Stomach smooth muscle (tissue), 2 donors: ENCODE measurements around the gene GPR101.
"Not testable (repeated sequence)": the region's sequence is repeated elsewhere in the genome, so short reads cannot be mapped to it uniquely, and the experiment has no call there.

Source experiments
- H3K27ac ChIP-seq: one replicate; pipeline ENCODE4 v1.7.0; 2013; ENCODE audit warnings: mild to moderate bottlenecking, low read length, inconsistent platforms
- H3K27me3 ChIP-seq, 2 donors: one replicate each; pipeline ENCODE4 v1.7.0; 2013; ENCODE audit warnings: low read length in 2 of 2; ENCODE audit not compliant: insufficient read depth in 2 of 2, control insufficient read depth in 1 of 2
- H3K36me3 ChIP-seq, 2 donors: one replicate each; pipeline ENCODE4 v1.7.0; 2013; ENCODE audit warnings: low read length in 2 of 2; ENCODE audit not compliant: control insufficient read depth in 2 of 2, insufficient read depth in 2 of 2
- H3K4me1 ChIP-seq: one replicate; pipeline ENCODE4 v1.7.0; 2013; ENCODE audit warnings: low read length; ENCODE audit not compliant: control insufficient read depth, insufficient read depth
- H3K4me3 ChIP-seq, 2 donors: one replicate each; pipeline ENCODE4 v1.7.0; 2013; ENCODE audit warnings: low read length in 2 of 2
- H3K9ac ChIP-seq, 2 donors: one replicate each; pipeline ENCODE4 v1.7.0; 2013; ENCODE audit warnings: low read length in 2 of 2, mild to moderate bottlenecking in 1 of 2
- H3K9me3 ChIP-seq, 2 donors: one replicate each; pipeline ENCODE4 v1.7.0; 2013; ENCODE audit warnings: low read length in 2 of 2; ENCODE audit not compliant: control insufficient read depth in 2 of 2
- donor health status: healthy.
- donor health status: Pancreatic carcinoma.

GPR101 gene

DNA sequence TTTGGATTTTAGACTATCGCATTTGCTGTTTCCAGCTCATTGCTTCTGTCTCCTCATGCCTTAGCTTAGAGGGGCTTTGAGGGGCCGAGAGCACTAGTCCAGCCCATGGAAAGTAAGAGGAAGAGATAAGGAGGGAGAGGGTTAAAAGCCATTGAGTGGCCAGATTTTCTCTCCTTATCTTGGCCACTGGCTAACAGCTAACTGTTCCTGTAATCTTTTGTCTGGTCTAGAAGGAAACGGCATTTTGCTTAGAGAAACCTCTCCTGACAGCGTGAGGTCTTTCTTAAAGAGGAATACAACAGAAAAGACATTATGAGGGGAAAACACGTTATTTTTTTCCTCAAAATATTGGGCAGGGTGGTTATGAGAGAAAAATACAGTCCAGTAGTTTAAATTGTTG lies 7.9 kb downstream of the GPR101 start:
- Histone ChIP-seq H3K36me3 (no peaks in the 10 kb centered on the region), H3K27ac (no peak overlapping the region), H3K4me3 (no peak overlapping the region), H3K9ac (no peak overlapping the region), H3K27me3 (peaks cover 7 to 17% of the 10 kb centered on the region in 2 donors), H3K9me3 (no peaks in the 10 kb centered on the region), H3K4me1 (no peaks in the 10 kb centered on the region)

DNA sequence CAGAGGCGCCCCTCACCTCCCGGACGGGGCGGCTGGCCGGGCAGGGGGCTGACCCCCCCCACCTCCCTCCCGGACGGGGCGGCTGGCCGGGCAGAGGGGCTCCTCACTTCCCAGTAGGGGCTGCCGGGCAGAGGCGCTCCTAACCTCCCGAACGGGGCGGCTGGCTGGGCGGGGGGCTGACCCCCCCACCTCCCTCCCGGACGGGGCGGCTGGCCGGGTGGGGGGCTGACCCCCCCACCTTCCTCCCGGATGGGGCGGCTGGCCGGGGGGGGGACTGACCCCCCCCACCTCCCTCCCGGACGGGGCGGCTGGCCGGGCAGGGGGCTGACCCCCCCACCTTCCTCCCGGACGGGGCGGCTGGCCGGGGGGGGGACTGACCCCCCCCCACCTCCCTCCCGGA lies 33.6 kb downstream of the GPR101 start:
- H3K36me3 ChIP-seq, H3K4me1 ChIP-seq, H3K9me3 ChIP-seq, H3K27ac ChIP-seq, H3K27me3 ChIP-seq, H3K9ac ChIP-seq, H3K4me3 ChIP-seq: not testable (repeated sequence)

DNA sequence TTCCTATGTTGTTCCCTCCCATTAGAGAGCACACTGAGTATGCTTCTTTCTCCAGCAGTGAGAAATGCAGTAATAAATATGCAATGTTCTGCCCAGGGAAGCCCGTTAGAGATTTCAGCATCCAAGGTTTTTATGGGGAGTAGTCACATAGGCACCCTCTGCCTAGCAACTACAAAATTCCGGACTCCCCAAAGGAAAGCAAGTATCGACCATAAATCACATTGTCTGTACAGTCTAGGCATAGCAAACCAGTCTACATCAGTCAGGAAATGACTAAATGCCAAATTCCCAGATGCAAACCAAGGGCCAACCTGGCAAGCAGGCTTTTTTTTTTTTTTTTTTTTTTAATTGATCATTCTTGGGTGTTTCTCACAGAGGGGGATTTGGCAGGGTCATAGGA lies 34.8 kb downstream of the GPR101 start:
- H3K36me3 ChIP-seq: no peaks in the 10 kb centered on the region
- no peaks in the 10 kb centered on the region for H3K4me1 ChIP-seq
- H3K27ac ChIP-seq: no peak overlapping the region
- H3K27me3 ChIP-seq: no peaks in the 10 kb centered on the region
- no peaks in the 10 kb centered on the region for H3K9me3 ChIP-seq
- no peak overlapping the region for H3K9ac ChIP-seq
- H3K4me3 ChIP-seq: no peak overlapping the region
